Inflammatory macrophage treated with lipopolysaccharide for 1 hour (primary cell): ENCODE results near the gene CPLANE2.
"Not testable (repeated sequence)": the region's sequence is repeated elsewhere in the genome, so short reads cannot be mapped to it uniquely, and the experiment has no call there.

Experiments
- DNase-seq, 2 donors: peaks; one replicate each; pipeline ENCODE4 v3.0.0-alpha.2; 2020 to 2022

Gene CPLANE2

DNA sequence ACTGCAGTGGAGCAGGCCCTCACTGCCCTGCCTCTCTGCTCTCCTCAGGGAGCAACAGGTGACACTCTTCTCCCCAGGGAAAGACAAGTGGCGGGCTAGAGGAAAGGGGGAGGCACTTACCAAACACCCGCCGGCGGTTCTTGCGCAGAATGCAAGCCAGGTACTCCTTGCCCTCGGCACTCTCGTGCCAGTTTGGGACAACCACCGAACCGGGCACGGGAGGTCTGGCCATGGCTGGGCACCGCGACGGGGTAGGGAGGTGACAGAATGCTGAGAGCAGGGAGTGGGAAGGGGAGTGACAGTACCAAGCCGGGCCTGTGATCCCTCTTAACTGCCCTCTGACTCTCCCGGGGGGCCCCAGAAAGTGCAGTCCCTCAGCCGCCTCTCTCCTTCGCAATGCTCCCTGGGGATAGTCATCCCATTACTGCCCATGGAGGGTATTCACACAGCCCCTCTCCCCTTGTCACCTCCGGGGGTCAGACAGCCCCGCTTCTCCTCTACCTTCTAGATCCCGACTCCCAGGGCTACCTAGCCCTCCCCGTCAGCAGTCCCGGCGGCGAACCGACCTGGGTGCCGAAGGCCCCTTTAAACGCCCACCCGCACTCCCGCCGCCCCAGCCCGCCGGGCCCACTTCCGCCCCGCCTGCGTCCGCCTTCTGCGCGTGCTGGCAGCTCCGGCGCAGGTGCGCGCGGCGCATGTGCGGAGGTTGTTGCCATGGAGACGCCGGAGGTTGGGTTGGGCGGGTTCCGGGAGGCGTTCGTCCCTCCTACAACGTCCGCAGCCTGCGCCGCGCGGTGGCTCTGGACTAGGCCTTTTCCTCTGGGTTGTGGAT lies at the start of gene CPLANE2:
Gene CPLANE2, minus strand, starts transcription at position 673 of the 832 bp plus-strand sequence. Its CDS starts 441 bp downstream, at position 232.
- DNase-seq: peak; percentile 64 to 82

GRCh38 chr1:16286122-16286521 lies 49.1 kb upstream of the CPLANE2 start:
- DNase-seq: no peak

GRCh38 chr1:16281765-16282164 lies 44.8 kb upstream of the CPLANE2 start:
- no peak for DNase-seq

DNA sequence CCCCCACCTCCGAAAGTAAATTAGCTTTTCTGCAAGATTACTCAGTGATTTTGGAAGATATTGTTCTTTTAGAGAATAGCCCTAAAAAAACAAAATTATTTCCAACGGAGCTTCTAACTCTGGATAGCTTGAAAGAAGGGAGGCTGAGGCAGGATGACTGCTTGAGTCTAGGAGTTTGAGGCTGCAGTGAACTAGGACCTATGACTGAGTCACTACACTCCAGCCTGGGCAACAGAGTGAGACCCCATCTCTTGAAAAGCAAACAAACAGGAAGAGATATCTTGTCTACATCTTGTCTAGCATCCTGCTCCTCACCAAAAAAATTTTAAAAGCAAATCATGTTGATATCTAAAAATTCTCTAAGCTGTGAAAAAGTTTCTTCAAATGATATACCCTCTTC lies 42.2 kb upstream of the CPLANE2 start:
- DNase-seq: no peak

- DNase-seq: no peak
Observed at GRCh38 chr1:16276302-16277030, 39.5 kb upstream of the CPLANE2 start.

DNA sequence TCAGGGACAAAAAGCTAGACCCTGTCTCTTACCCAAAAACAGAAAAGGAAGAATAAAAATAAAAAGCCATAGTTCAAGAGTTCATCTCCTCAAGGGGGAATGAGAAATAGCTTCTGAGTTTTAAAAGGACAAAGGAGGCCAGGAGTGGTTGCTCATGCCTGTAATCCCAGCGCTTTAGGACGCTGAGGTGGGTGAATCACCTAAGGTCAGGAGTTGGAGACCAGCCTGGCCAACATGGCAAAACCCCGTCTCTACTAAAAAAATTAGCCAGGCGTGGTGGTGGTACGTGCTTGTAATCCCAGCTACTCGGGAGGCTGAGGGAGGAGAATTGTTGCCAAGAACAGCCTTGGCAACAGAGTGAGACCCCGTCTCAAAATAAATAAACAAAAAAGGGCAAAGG lies 38.6 kb upstream of the CPLANE2 start:
- DNase-seq: no peak

- no peak for DNase-seq
Observed at GRCh38 chr1:16267690-16268180, 30.8 kb upstream of the CPLANE2 start.

DNA sequence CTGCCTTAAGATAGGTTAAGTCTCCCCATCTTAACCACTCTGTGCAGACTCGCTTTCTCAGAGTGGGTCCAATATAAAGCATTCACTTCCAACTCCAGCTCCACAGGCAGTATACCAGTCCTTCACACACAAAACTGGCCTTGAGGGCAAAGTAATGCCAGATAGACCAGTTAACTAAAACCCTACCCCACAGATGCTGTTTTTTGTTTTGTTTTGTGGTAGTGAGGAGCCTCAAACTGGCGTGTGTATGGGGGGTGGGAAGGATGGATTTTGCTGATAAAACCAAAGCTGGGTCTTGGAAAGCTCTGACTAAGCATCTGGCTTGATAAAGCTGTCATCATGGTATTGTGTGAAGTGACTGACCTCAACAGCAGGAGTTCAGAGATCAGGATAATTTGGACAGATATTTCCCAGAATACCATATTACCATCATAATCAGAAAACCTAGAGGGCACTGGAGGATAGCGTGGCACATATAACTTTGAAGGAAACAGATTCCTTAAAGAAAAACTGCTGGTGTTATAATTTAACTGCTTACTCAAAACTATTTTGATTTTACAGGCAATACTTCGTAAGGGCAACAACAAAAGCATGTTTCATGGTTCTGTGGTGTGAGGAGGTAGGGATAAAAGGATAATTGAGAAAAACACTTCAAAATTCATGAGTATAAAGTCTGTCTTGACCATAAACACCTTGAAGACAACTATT lies 29.6 kb upstream of the CPLANE2 start:
- no peak for DNase-seq

DNA sequence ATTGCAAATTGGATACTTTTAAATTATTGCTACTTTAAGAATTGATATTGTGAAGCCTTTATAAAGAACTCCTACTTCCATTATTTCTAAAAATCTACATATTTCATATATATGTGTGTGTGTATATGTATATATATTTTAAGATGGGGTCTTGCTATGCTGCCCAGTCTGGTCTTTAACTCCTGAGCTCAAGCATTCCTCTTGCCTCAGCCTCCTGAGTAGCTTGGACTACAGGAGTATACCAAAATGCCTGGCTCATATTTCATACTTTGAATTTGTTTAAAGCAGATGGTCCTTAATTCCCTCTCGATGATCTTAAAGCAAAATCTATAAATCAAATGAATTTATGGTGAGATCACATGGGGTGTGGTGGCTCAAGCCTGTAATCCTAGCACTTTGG lies 25.1 kb upstream of the CPLANE2 start:
- no peak for DNase-seq

GRCh38 chr1:16260814-16261213 lies 23.8 kb upstream of the CPLANE2 start:
- DNase-seq: no peak

DNA sequence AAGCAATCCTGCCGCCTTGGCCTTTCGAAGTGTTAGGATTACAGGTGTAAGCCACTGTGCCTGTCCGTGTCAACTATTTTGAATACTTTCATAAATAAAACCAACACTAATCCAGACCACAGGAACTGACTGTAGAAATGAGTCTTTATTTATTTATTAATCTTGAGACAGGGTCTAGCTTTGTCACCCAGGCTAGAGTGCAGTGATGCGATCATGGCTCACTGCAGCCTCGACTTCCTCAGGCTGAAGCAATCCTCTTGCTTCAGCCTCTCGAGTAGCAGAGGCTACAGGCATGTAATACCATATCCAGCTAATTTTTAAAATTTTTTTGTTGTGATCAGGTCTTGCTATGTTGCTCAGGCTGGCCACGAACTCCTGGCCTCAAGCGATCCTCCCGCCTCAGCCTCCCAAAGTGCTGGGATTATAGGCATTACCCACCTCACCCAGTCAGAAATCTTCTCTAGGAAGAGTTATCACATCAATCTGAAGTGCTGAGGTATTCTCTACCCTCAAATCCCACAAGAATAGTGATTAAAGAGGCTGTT lies 21.7 kb upstream of the CPLANE2 start:
- DNase-seq: no peak

- DNase-seq: no peak
Observed at GRCh38 chr1:16257968-16258367, 21.0 kb upstream of the CPLANE2 start.

DNA sequence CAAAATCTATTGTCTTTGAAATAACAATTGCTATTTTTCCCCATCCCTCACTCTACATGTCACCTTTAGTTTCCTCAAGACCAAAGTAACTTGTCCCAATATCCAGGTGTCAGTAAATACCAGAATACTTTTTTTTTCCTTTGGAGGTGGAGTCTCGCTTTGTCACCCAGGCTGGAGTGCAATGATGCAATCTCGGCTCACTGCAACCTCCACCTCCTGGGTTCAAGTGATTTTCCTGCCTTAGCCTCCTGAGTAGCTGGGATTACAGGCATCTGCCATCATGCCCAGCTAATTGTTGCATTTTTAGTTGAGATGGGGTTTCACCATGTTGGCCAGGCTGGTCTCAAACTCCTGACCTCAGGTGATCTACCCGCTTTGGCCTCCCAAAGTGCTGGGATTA lies 20.6 kb upstream of the CPLANE2 start:
- not testable (repeated sequence) for DNase-seq

DNA sequence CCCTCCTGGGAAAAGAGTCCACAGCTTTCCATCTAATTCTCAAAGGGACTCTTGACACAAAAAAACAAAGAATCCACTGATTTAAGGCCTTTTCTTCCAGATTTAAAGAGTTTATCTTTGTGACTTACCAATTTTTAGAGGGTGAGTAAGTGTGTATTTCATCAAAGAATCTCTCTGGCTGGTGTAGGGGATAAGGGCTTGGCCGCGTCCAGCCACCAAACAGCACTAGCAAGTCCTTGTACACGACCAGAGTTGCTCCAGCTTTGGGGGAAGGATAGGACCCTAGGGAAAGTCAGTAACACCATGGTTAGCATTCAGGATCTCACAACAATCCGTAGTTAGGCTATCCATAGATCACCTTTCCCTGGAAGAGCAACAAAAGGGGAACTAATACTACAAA lies 19.5 kb upstream of the CPLANE2 start:
- no peak for DNase-seq

DNA sequence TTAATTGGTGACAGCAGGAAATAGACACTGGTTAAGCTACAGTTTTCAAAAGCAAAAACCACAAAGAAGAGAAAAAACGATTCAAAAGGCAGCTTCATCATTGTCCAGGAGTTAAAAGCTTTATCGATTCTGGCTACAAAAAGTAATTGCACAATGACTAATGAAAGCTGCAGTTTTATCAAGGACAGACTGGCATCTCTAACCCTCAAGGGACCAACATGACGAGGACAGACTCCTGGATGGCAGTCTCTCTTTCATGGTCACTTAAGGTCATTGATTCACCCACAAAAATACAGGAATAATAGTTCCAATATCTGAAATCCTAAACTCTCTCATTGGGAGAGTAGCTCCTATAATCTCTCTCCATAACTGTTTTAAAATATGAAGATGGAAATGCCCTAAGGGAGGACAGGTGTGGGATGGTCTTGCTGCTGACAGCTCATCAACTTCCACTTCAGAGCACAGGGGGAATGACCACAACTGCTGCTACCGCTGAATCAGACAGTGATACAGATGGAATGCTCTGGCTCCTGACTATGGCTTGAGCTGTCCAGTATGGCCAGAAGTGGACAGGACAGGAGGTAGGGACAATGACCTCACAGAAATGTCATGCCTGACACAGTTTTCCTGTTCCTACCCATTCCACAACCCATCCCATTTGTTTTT lies 17.4 kb upstream of the CPLANE2 start:
- DNase-seq: no peak

DNA sequence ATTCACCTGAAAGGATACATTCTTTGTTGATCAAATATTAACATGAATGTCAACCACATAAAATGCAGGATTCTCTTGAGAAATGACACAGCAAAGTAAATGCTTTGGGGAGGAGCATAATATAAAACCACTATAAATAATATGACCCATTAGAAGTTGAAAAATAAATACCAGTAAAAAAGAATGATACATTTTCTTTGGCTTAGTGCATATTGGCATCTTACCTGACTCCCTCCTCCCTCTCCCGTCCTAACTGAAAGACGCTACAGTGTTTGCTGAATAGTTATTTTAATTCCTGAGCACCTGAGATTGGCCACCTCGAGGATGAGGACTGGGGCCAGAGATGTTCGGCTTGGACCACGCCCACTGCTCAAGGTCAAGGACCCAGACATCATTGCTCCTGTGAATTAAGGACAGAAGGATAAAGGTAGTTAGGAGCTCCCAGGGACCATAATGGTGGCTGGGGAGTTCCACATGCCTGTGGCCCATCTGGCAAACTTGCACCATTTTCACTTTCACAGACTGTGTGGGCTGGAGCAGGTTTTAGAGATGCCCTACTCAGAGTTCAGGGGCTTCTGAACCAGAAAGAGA lies 16.4 kb upstream of the CPLANE2 start:
- no peak for DNase-seq

- DNase-seq: no peak
Observed at GRCh38 chr1:16252912-16253311, 15.9 kb upstream of the CPLANE2 start.

DNA sequence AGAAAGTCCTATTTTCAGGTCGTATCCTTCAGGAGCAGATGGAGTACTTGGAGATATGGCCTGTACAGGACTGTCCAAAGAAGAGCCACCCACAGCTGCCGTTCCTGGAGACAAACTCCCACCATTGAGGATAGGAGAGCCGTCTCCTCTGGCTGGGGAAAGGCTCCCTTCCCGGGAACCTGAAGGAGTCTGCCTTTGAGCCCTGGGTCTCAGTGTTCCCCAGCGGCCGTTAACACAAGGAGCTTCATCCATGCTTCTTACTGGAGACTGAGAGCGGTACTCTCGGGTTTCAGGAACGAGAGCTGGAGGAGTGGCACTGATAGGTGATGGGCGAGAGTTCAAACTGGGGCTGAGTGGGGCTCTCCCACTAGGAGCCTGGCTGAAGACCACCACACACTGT lies 14.4 kb upstream of the CPLANE2 start:
- no peak for DNase-seq

DNA sequence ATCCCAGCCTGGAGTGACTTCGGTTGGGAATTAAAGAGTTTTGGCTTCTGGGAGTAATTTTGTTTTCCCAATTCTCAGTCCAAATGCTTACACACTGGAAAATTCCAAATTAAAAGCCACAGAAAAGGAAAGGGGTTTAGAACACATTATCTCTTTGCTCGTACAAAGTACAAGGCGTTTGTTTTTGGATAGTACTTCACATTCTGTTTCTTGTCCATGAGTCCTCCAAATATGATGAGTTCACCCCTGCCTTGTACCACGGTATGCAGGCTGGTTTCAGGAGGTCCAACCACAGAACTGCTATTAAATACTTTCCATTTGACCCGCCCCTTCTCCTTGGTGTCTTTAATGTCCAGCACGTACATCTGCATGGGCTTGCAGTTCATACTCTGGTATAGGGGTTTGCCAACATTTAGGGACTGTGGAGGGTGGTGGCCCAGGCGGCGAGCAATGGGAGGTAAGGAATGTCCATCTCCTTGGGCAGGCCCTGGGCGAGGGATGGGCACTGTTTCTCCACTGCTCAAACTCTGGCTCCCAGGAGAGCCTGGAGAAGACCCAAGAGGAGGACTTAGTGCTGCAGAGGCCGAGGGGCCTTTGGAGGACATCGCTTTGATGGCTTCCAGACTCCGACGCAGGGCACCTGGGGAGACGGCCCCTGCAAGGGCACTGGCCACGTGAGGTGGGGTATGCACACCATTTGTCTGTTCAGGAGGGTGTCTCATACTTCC lies 13.7 kb upstream of the CPLANE2 start:
- no peak for DNase-seq

DNA sequence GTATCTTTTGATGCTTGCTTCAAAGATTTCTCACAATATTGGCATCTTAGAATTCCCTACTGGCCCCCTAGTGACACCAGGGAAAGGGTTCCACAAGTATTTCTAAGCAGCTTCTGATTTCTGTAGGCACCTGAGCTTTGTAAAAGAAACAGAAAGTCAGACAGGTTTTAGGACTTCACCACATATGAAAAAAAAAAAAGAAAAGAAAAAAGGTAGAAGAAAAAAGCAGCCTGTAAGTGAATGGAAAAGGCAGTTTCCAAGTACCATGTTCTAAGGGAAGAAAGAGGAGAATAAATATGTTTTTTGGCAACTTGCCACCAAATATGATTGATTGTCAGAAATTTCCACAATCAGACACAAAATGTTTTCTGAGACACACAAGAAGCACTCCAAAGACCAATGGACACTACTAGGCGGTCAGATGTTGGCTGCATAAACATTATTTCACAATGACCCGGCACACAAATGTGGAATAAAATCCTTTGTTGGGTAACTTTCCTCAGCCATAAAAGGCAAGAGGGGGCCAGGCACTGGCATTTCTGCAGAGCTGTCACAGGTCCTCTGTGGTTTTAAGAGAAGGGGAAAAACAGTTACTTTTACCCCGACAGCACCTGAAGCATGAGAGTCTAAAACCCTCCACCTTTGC lies 12.7 kb upstream of the CPLANE2 start:
- peak; percentile 42 to 63 for DNase-seq
